ENCODE measurements around the gene CDC42BPA. TPM values are rescaled to one million over a fixed set of nuclear protein-coding genes. Genes with fewer than 3 reads are reported as not detected.

CDC42BPA gene
- total RNA-seq, 1 experiment from 2014 or later, result 25.2 TPM

DNA sequence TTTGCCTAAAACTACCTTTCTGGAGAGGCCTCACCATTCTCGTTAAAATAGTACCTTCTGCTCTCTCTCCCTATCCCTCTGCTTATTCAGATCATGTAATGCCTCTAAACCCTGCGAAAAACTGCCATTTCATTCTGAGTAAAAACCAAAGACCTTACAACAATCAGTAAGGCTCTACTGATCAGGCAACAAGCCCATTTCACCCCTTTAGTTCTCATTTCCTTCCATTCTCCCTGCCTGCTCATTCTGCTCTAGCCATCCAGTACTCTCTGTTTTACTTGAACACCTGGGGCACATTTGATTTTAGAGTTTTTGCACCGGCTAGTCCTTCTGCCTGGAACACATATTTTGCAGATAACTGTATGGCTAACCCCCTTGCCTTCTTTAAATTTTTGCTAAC, 190.4 kb downstream of the CDC42BPA start:
- Mint-ChIP-seq H3K4me3 (no peak overlapping the region), H3K9me3 (no peaks in the 10 kb centered on the region), H3K27ac (peak overlapping the region; percentile 55), H3K36me3 (peaks cover 11% of the 10 kb centered on the region), H3K4me1 (peaks cover 25% of the 10 kb centered on the region), H3K27me3 (ENCODE audit: low read depth) (no peaks in the 10 kb centered on the region)
- no peak for ATAC-seq
- CTCF ChIA-PET, result no interaction called here
- TF ChIP-seq CREB1 (CRISPR knock-in tag; IDR thresholded peaks at IDR 0.05) (no peak), EMX1 (CRISPR knock-in tag; IDR thresholded peaks at IDR 0.05) (no peak), CBFB (CRISPR knock-in tag; IDR thresholded peaks at IDR 0.05; ENCODE audit: low read depth) (no peak), KAT7 (CRISPR knock-in tag; IDR thresholded peaks at IDR 0.05; ENCODE audit: borderline replicate concordance) (no peak), PRRX2 (CRISPR knock-in tag; IDR thresholded peaks at IDR 0.05) (no peak), ZNF671 (CRISPR knock-in tag; IDR thresholded peaks at IDR 0.05) (no peak), ERG (CRISPR knock-in tag; IDR thresholded peaks at IDR 0.05) (no peak), MAX (CRISPR knock-in tag; IDR thresholded peaks at IDR 0.05) (no peak)
- TF ChIP-seq, protein P1, sequence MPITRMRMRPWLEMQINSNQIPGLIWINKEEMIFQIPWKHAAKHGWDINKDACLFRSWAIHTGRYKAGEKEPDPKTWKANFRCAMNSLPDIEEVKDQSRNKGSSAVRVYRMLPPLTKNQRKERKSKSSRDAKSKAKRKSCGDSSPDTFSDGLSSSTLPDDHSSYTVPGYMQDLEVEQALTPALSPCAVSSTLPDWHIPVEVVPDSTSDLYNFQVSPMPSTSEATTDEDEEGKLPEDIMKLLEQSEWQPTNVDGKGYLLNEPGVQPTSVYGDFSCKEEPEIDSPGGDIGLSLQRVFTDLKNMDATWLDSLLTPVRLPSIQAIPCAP (CRISPR knock-in tag; IDR thresholded peaks at IDR 0.05), result no peak
- TF ChIP-seq, protein P2, sequence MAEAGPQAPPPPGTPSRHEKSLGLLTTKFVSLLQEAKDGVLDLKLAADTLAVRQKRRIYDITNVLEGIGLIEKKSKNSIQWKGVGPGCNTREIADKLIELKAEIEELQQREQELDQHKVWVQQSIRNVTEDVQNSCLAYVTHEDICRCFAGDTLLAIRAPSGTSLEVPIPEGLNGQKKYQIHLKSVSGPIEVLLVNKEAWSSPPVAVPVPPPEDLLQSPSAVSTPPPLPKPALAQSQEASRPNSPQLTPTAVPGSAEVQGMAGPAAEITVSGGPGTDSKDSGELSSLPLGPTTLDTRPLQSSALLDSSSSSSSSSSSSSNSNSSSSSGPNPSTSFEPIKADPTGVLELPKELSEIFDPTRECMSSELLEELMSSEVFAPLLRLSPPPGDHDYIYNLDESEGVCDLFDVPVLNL (CRISPR knock-in tag; IDR thresholded peaks at IDR 0.05; ENCODE audit: borderline replicate concordance, low read depth), result no peak
- TF ChIP-seq, protein P3, sequence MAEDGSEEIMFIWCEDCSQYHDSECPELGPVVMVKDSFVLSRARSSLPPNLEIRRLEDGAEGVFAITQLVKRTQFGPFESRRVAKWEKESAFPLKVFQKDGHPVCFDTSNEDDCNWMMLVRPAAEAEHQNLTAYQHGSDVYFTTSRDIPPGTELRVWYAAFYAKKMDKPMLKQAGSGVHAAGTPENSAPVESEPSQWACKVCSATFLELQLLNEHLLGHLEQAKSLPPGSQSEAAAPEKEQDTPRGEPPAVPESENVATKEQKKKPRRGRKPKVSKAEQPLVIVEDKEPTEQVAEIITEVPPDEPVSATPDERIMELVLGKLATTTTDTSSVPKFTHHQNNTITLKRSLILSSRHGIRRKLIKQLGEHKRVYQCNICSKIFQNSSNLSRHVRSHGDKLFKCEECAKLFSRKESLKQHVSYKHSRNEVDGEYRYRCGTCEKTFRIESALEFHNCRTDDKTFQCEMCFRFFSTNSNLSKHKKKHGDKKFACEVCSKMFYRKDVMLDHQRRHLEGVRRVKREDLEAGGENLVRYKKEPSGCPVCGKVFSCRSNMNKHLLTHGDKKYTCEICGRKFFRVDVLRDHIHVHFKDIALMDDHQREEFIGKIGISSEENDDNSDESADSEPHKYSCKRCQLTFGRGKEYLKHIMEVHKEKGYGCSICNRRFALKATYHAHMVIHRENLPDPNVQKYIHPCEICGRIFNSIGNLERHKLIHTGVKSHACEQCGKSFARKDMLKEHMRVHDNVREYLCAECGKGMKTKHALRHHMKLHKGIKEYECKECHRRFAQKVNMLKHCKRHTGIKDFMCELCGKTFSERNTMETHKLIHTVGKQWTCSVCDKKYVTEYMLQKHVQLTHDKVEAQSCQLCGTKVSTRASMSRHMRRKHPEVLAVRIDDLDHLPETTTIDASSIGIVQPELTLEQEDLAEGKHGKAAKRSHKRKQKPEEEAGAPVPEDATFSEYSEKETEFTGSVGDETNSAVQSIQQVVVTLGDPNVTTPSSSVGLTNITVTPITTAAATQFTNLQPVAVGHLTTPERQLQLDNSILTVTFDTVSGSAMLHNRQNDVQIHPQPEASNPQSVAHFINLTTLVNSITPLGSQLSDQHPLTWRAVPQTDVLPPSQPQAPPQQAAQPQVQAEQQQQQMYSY (CRISPR knock-in tag; IDR thresholded peaks at IDR 0.05), result no peak
- TF ChIP-seq, protein P4, sequence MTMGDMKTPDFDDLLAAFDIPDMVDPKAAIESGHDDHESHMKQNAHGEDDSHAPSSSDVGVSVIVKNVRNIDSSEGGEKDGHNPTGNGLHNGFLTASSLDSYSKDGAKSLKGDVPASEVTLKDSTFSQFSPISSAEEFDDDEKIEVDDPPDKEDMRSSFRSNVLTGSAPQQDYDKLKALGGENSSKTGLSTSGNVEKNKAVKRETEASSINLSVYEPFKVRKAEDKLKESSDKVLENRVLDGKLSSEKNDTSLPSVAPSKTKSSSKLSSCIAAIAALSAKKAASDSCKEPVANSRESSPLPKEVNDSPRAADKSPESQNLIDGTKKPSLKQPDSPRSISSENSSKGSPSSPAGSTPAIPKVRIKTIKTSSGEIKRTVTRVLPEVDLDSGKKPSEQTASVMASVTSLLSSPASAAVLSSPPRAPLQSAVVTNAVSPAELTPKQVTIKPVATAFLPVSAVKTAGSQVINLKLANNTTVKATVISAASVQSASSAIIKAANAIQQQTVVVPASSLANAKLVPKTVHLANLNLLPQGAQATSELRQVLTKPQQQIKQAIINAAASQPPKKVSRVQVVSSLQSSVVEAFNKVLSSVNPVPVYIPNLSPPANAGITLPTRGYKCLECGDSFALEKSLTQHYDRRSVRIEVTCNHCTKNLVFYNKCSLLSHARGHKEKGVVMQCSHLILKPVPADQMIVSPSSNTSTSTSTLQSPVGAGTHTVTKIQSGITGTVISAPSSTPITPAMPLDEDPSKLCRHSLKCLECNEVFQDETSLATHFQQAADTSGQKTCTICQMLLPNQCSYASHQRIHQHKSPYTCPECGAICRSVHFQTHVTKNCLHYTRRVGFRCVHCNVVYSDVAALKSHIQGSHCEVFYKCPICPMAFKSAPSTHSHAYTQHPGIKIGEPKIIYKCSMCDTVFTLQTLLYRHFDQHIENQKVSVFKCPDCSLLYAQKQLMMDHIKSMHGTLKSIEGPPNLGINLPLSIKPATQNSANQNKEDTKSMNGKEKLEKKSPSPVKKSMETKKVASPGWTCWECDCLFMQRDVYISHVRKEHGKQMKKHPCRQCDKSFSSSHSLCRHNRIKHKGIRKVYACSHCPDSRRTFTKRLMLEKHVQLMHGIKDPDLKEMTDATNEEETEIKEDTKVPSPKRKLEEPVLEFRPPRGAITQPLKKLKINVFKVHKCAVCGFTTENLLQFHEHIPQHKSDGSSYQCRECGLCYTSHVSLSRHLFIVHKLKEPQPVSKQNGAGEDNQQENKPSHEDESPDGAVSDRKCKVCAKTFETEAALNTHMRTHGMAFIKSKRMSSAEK (CRISPR knock-in tag; IDR thresholded peaks at IDR 0.05; ENCODE audit: borderline replicate concordance), result no peak
- POLR2A ChIA-PET, result no interaction called here
- no peak for DNase-seq (ENCODE audit: low spot score)

- Mint-ChIP-seq H3K27me3 (ENCODE audit: low read depth) (no peaks in the 10 kb centered on the region), H3K4me3 (no peak overlapping the region), H3K36me3 (peaks cover 4% of the 10 kb centered on the region; the same call in 1 of the 2 replicates), H3K4me1 (peaks cover 26% of the 10 kb centered on the region), H3K27ac (peak overlapping the region; percentile 76; the same call in 1 of the 2 replicates), H3K9me3 (no peaks in the 10 kb centered on the region)
- TF ChIP-seq PRRX2 (CRISPR knock-in tag; IDR thresholded peaks at IDR 0.05) (no peak), ETV6 (CRISPR knock-in tag; IDR thresholded peaks at IDR 0.05) (peak; percentile 77; the same call in 1 of the 2 replicates), MYBL2 (CRISPR knock-in tag; IDR thresholded peaks at IDR 0.05) (no peak)
- peak; percentile 65 for ATAC-seq
- ChIA-PET POLR2A (interaction anchor here (0.5 kb wide), 1 partner anchor 31 kb away, joined by 3 read pairs; no protein-coding TSS in a partner anchor), CTCF (interaction anchor here (0.6 to 1.8 kb wide), 4 partner anchors 132 to 500 kb away, joined by 4 to 5 read pairs (median 4); no protein-coding TSS in a partner anchor)
- peak; percentile 26 for DNase-seq (ENCODE audit: low spot score)
Measured at GRCh38 chr1:227125929-227126545, 192.3 kb downstream of the CDC42BPA start.
